Measurements from ENCODE around the gene FUT7. TPM values are rescaled to one million over a fixed set of nuclear protein-coding genes. Genes with fewer than 3 reads are reported as not detected.

Gene FUT7
- total RNA-seq, 4 donors from 2014 or later, result 0.32 to 0.83 TPM; not detected in 2

DNA sequence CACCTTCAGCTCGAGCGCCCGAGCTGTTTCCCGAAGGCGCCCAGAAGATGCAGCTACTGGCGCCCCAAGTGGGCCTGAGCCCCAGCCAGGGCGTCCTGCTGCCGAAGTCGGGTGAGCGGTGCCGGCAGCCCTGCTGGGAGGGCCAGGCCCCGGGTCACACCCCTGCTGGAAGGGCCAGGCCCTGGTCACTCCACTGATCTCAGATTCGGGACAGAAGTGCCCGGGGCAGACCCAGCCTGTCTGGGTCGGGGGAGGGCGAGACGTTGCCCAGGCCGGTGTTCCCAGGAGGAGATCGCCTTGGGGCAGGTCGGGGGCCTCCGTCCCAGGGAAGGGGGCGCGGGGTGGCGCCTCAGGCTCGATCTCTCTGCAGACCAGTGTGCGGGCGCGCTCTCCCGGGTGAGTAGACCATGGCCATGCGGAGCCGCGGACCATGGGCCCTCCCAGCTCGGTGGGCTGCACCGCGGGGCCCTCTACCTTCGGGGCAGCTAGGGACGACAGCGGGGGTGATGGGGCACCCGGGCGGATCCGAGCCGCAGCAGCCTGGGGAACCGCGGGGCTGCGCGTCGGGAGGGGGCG lies 46.8 kb downstream of the FUT7 start:
- H3K4me1 ChIP-seq, result peaks cover 14 to 33% (median 19%) of the 10 kb centered on the region in 4 donors
- TF ChIP-seq POLR2AphosphoS5 (IDR thresholded peaks at IDR 0.05) (no peak), POLR2A (IDR thresholded peaks at IDR 0.05; ENCODE audit: low read depth) (no peak), EP300 (IDR thresholded peaks at IDR 0.05) (no peak), CTCF (IDR thresholded peaks at IDR 0.05) (no peak)
- H3K27ac ChIP-seq (replicated peaks in 1 of 4), result no peak overlapping the region
- peaks cover 0 to 73% (median 17%) of the 10 kb centered on the region in 4 donors for H3K27me3 ChIP-seq
- DNase-seq (ENCODE audit: extremely low spot score), result no peak
- no peaks in the 10 kb centered on the region for H3K9me3 ChIP-seq
- no peak overlapping the region for H3K4me3 ChIP-seq
- WGBS, result 4% methylated on average over 7 of the region's 48 CpGs
- H3K36me3 ChIP-seq, result no peaks in the 10 kb centered on the region
- intact Hi-C loops (cut with DNase I), result no loop called here

- TF ChIP-seq POLR2A (IDR thresholded peaks at IDR 0.05; ENCODE audit: low read depth) (no peak), CTCF (IDR thresholded peaks at IDR 0.05) (no peak), POLR2AphosphoS5 (IDR thresholded peaks at IDR 0.05) (no peak)
- H3K36me3 ChIP-seq, result no peaks in the 10 kb centered on the region
- intact Hi-C loops (cut with DNase I), result no loop called here
- DNase-seq (ENCODE audit: extremely low spot score), result no peak
- peaks cover 14 to 34% (median 19%) of the 10 kb centered on the region in 4 donors for H3K4me1 ChIP-seq
- H3K27ac ChIP-seq (replicated peaks in 1 of 4), result no peak overlapping the region
- 41% methylated on average over 13 of the region's 29 CpGs for WGBS
- no peaks in the 10 kb centered on the region for H3K9me3 ChIP-seq
- H3K4me3 ChIP-seq, result no peak overlapping the region
- H3K27me3 ChIP-seq, result peaks cover 0 to 77% (median 17%) of the 10 kb centered on the region in 4 donors
These were observed 47.3 kb downstream of the FUT7 start for GRCh38 chr9:136984464-136985026.

GRCh38 chr9:136983656-136984314 lies 48.1 kb downstream of the FUT7 start:
- no peak for DNase-seq (ENCODE audit: extremely low spot score)
- TF ChIP-seq POLR2A (IDR thresholded peaks at IDR 0.05; ENCODE audit: low read depth) (no peak), EP300 (IDR thresholded peaks at IDR 0.05) (no peak), CTCF (IDR thresholded peaks at IDR 0.05) (no peak), POLR2AphosphoS5 (IDR thresholded peaks at IDR 0.05) (no peak)
- peaks cover 0 to 85% (median 17%) of the 10 kb centered on the region in 4 donors for H3K27me3 ChIP-seq
- no peaks in the 10 kb centered on the region for H3K36me3 ChIP-seq
- H3K9me3 ChIP-seq, result no peaks in the 10 kb centered on the region
- H3K4me3 ChIP-seq, result no peak overlapping the region
- peaks cover 17 to 34% (median 23%) of the 10 kb centered on the region in 4 donors for H3K4me1 ChIP-seq
- no peak overlapping the region for H3K27ac ChIP-seq (replicated peaks in 1 of 4)
- intact Hi-C loops (cut with DNase I), result no loop called here
- WGBS, result 86% methylated on average over 11 of the region's 11 CpGs

DNA sequence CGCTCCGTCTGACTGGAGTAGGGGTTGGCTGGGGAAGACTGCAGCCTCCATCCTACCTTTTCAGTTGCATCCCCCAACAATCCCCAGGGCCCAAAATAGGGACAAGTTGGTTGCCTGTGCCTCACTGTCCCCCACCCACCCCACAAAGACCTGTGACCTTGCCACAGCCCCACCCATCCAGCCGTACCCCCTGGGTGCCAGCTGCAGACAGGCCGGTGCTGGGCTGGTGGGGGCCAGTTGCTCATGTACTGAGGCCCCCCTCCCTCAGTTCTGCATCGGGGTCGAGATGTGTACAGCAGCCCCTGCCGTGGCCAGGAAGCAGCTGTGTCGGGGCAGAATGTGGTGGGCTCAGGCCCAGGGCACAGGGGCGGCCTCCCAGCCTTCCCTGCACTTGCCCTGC lies 48.7 kb downstream of the FUT7 start:
- WGBS, result 95% methylated on average over 4 of the region's 9 CpGs
- no peak for DNase-seq (ENCODE audit: extremely low spot score)
- H3K4me3 ChIP-seq, result no peak overlapping the region
- peaks cover 23 to 34% (median 29%) of the 10 kb centered on the region in 4 donors for H3K4me1 ChIP-seq
- no peaks in the 10 kb centered on the region for H3K36me3 ChIP-seq
- H3K27me3 ChIP-seq, result peaks cover 0 to 86% (median 17%) of the 10 kb centered on the region in 4 donors
- no peak for TF ChIP-seq POLR2A (IDR thresholded peaks at IDR 0.05; ENCODE audit: low read depth)
- TF ChIP-seq CTCF (IDR thresholded peaks at IDR 0.05), result no peak
- no peak for TF ChIP-seq POLR2AphosphoS5 (IDR thresholded peaks at IDR 0.05)
- TF ChIP-seq EP300 (IDR thresholded peaks at IDR 0.05), result no peak
- no peak overlapping the region for H3K27ac ChIP-seq (replicated peaks in 1 of 4)
- intact Hi-C loops (cut with DNase I), result no loop called here
- no peaks in the 10 kb centered on the region for H3K9me3 ChIP-seq

Measured in esophagus muscularis mucosa (tissue), 4 donors.